ENCODE measurements around the gene MB.

Gene MB

DNA sequence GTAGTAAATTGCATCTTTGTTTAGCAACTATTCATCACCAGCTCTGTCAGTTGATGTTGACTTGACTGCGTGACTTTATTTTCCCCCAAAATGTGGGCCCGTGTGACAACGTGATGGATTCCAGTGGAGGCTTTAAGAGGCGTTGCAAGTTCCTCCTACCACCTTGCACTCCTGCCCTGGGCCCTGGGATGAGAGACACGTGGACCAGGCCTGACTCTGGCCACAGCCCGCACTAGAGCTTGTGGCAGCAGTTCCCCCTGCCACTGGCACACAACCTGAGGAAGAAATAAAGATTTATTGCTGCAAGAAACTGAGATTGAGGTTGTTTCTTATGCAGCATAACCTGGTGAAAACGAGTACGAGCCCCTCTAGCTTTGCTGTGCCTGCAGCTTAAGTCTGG lies 44.6 kb downstream of the MB start:
- H3K27ac ChIP-seq: no peak overlapping the region
- TF ChIP-seq CTCF (IDR thresholded peaks at IDR 0.05) (no peak), ZFX (IDR thresholded peaks at IDR 0.05; ENCODE audit: borderline replicate concordance) (no peak)

DNA sequence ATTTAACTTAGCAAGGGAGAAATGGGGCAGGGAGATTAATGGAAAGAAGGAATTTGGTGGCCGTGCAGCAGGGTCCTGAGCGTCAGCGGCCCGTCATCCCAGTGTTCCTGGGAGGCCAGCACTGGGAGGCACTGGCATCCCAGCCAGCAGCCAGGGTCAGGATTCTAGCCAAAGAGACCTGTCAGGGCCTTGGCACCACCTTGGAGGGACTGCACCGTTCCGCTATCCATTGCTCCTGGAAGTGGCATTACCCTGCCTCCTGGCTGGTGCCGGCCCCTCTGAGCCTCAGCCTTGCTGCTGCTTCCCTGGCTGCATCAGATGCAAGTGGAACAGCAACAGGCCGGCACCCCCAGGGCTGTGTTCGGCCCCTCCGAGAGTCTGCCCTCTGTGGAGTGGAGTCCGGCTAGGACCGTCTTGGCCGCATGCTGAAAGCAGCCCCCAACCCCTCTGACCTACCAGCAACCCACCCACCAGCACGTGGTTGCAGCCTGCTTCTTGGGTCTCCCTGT lies 46.4 kb downstream of the MB start:
- no peak overlapping the region for H3K27ac ChIP-seq
- no peak for TF ChIP-seq ZFX (IDR thresholded peaks at IDR 0.05; ENCODE audit: borderline replicate concordance)
- no peak for TF ChIP-seq CTCF (IDR thresholded peaks at IDR 0.05)

DNA sequence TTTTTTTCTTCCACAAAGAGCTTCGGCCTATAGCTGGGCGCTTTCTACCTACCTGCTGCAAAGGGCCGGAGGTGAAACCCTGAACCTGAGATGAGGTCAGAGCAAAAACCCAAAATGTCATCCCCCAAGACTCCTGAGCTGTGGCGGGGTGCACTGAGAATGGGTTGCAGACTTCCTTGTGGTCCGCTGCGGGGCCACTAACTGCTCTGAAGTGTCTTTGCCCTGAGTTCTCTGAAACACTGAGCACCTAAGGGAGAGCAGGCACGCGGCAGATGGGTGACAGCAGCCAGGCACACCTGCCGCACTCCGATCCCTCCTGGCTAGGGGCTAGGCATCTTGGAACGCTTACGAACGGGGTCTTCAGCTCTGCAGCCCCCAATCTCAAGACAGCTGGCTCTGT lies 47.2 kb downstream of the MB start:
- no peak for TF ChIP-seq ZFX (IDR thresholded peaks at IDR 0.05; ENCODE audit: borderline replicate concordance)
- no peak for TF ChIP-seq CTCF (IDR thresholded peaks at IDR 0.05)
- H3K27ac ChIP-seq: no peak overlapping the region

DNA sequence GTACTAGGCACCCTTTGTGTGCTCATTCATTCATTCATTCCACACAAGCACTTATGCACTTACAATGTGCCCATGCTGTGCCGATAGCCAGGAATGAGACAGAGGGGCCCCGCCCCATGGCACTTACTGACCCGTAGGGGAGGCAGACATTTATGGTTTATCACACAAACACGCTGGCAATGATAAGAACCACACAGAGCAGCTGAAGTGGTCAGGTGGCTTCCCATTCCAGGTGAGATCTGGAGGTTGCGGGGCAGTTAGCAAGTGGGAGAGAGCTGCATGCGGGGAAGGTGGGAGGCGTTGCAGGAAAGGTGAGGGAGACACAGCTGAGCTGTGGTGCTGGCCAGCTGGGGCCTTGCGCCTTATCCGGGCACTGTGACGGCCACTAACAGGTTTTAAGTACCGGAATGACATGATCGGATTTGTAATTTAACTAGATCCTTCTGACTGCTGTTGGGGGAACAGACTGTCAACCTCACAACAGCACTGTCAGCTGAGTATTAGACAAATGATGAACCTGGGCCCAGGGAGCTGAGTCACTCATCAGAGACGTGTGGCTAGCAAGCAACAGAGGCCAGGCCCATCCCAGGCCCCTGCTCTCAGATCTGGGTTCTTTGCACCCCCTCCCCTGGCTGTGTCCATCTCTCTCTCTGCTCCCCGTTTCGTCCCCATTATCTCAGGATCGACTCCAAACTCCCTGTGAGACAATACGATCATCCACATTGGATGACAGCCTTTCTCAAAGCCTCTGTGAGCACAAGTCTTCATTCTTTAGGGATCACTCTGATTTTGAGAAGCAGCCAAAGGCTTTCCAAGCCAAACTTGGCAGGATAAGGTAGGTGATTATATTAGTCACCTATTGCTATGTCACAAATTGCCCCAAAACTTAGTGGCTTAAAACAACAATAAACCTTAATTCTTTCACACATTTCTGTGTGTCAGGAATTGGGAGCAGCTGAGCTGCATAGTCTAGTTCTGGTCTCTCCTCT lies 48.1 kb downstream of the MB start:
- H3K27ac ChIP-seq: no peak overlapping the region
- no peak for TF ChIP-seq CTCF (IDR thresholded peaks at IDR 0.05)
- no peak for TF ChIP-seq ZFX (IDR thresholded peaks at IDR 0.05; ENCODE audit: borderline replicate concordance)

DNA sequence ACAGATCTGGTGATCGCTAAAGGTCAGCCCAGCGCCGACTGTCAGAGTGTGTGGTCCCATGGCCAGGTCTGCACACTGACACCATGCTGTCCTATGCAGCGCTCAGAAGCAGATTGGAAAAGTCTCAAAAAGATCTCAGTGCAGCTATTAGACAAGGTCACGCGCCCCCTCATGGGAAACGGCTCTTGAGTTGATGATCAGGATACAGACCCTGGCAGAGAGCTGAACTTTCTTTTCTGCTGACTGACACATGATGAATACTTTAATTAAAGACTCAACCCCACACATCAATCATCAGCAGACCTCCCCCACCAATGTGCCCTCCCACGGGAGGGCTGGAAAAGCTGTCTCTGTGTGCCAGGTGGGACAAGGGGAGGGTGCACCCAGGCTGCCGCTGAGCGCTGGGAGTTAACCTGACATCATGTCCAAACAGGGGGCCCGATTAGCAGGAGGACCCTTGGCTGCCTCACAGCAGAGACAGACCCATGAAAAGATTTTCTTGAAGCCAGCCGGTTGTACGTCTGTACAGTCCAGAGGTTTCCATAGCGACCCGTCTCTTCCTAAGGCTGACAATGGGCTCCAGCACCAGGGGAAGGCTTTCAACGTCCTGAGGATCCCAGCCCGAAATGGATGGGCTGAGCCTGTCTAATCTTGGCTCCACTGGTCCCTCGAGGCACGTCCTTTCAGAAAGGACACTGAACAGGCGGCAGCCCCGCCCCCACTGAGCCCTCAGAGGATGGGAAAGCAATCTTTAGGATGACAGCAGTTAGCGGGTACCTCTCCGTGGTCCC lies 49.6 kb downstream of the MB start:
- no peak for TF ChIP-seq CTCF (IDR thresholded peaks at IDR 0.05)
- TF ChIP-seq ZFX (IDR thresholded peaks at IDR 0.05; ENCODE audit: borderline replicate concordance): no peak
- H3K27ac ChIP-seq: no peak overlapping the region

GRCh38 chr22:35564975-35565867 lies 51.9 kb downstream of the MB start:
- H3K27ac ChIP-seq: no peak overlapping the region

More at GRCh38 chr22:35564975-35565867, 51.9 kb downstream of the MB start:
- TF ChIP-seq ZFX (IDR thresholded peaks at IDR 0.05; ENCODE audit: borderline replicate concordance): no peak
- TF ChIP-seq CTCF (IDR thresholded peaks at IDR 0.05): no peak
